GM21526 (cell line): ENCODE results near the gene EIF4A3.

Source experiments
- ATAC-seq: cut with Tn5 transposase; IDR thresholded peaks from one replicate; pipeline ENCODE4 v1.9.1; 2021; ENCODE audit warnings: moderate library complexity; ENCODE audit not compliant: unreplicated experiment, low FRiP score

EIF4A3 gene

DNA sequence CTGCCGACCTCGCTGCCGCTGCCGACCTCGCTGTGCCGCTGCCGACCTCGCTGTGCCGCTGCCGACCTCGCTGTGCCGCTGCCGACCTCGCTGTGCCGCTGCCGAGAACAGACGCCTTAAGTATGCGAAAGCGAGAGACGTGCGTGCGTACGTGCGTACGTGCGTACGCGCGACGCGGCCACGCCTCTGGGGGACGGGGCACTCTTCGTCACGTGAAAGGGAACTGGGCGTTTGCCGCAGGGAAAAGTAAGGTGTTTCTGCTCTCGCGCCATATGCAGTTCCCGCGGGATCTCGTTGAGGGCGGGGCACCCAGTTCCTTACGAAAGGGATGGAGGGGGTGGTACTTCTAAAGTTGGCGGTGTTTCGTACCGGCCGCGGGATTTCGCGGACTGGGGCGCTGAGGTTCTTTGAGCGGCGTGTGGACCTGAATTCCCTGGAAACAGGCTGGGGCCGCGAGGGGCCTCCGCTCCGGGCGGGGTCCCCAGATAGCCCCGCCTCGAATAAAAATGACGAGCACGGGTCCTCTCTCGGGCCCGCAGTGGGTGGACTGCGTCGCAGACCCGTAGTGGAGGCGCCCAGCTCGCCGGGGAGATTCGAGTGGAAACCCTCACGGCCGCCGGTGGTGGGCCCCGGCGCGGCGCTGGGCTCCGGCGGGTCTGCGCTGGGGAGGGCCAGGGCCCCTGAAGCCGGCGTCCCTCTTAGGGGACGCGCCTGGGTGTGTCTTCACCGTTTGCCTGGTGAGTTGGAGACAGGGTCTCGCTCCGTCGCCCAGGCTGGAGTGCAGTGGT is at the start of gene EIF4A3:
EIF4A3 (minus strand) TSS at position 94 of the 788 bp plus-strand sequence. CDS start 167 bp downstream, outside the sequence.
- peak; percentile 86 for ATAC-seq

- ATAC-seq, result no peak
These were observed 49.7 kb upstream of the EIF4A3 start for GRCh38 chr17:80196652-80197051.

- no peak for ATAC-seq
These were observed 49.0 kb upstream of the EIF4A3 start for GRCh38 chr17:80195671-80196529.

GRCh38 chr17:80195141-80195540 is 48.2 kb upstream of the EIF4A3 start:
- no peak for ATAC-seq

- ATAC-seq, result no peak
These were observed 45.1 kb upstream of the EIF4A3 start for GRCh38 chr17:80191865-80192661.

- ATAC-seq, result no peak
These were observed 44.3 kb upstream of the EIF4A3 start for GRCh38 chr17:80191192-80191591.

DNA sequence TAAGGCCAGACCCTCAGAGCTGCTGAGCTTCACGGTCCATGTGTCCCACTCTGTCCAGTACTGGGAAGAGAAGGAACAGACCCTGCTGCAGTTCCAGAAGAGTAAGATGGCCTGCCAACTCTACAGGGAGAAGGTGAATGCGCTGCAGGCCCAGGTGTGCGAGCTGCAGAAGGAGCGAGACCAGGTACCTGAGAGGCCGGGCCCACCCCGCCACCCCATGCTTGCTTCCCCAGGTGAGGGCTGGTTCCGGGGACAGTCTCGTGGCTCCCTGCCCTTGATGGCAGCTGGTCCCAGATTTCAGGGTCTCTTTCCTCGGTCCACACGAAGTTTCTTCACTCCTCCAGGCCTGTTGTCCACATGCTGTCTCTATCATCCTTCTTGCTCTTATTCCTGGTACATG is 43.8 kb upstream of the EIF4A3 start:
- no peak for ATAC-seq

DNA sequence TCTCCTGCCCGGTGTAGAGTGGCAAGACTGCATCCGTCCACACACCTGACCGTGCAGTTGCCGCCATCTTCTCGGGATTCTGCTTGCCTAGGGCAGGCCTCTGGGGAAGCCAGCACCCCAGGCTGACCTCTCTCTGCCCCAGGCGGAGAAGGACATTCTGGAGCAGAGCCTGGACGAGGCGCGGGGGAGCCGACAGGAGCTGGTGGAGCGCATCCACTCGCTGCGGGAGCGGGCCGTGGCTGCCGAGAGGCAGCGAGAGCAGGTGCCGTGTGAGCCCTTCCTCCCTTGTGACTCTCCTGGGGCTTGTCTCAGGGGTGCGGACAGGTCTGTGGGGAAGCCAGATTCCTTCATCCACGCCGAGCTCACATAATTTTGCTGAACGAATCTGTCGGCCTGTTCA is 42.7 kb upstream of the EIF4A3 start:
- no peak for ATAC-seq

- no peak for ATAC-seq
These were observed 40.6 kb upstream of the EIF4A3 start for GRCh38 chr17:80187515-80187941.

GRCh38 chr17:80187090-80187489 is 40.2 kb upstream of the EIF4A3 start:
- ATAC-seq, result no peak

DNA sequence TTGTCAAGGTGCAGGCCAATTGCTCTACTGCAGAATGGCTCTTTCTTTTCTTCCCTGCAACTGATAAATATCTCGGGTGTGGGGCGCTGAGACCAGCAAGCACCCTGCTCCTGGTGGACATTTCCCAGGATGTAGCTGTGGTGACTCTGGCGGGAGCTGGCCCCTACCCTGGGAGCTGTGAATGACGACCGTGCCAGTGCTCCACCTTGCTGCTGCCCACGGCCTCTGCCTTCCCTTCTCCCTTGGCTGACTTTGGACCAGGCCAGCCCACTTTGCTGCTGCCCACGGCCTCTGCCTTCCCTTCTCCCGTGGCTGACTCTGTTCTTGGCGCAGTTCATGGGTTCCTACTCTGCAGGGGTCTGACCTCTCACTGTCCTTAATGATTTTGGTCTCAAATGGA is 39.0 kb upstream of the EIF4A3 start:
- ATAC-seq, result no peak

DNA sequence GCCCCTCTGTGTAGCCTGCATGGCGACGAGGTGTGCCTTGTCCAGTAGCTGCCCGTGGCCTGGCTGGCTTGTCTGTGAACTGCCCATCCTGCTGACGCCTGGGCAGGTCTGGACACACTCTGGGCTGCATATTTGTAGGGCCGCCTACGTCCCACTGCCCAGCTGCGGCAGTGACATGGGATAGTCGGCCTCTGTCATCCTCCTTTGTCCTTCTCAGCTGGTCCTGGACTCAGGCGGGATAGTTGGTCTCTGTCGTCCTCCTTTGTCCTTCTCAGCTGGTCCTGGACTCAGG is 37.4 kb upstream of the EIF4A3 start:
- ATAC-seq, result no peak

GRCh38 chr17:80183581-80184422 is 36.9 kb upstream of the EIF4A3 start:
- ATAC-seq, result no peak

DNA sequence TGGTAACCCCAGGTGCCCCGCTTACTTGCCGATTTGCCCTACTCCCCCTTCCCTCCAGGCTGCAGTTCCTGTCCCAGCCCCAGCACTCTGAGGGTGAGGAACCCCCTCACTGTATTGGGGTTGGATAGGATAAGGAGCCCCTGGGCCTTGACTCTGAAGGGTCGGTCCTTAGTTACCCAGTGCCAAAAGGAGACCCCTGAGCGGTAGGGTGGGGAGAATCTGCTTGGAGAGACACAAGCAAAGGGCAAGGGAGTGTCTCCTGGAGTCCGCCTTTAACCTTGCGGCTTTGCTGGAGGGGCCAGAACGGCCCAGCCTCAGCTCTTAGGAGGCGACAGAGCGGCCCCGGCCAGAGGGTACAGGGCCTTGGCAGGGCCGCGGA is 35.9 kb upstream of the EIF4A3 start:
- ATAC-seq, result no peak

DNA sequence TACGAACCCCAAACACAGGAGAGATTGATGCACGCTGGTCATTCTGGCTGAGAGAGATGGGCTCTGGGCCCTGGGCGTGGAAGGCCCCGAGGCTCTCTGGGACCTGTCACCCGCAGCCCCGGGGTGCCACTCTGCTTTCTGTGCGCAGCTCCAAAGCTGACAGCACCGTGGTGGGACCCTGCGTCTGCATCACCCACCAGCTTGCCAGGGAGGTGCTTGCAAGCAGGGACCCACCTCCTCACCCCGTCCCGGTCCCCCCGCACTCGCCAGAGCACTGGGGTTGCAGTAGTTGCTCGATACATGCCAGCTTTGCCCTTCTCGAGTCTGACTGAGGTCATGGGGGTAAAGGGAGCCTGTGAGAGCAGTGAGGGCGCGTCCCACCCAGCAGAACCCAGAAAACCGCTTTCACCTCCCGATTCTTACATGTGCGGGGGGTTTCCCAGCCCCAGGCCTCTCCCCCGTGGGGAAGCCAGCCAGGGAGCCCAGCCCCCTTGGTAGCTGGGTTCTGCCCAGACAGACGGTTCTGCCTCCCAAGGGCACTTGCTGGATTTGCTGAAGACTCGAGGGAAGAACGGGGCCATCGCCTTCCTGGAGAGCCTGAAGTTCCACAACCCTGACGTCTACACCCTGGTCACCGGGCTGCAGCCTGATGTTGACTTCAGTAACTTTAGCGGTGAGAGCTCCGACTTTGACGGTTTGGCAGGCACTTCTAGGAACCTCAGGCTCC is 35.4 kb upstream of the EIF4A3 start:
- no peak for ATAC-seq

GRCh38 chr17:80181431-80181830 is 34.5 kb upstream of the EIF4A3 start:
- ATAC-seq, result no peak

DNA sequence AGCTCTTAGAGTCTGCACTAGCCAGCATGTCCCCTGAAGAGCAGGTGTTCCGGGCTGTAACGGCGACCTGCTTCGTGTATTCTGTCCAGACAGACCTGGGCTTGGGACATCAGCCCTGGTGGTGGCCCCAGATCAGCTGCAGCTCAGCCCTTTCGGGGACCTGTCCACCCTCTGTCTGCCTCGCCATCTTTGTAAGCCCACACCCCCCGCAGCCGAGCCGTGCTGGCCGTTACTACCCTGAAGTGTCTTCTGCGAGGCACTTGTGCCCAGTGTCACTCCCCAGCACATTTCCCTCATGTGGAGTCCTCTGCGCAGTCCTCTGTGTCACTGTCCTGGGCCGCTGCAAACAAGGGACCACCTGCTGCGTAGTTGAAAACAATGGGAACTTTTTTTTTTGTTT is 33.3 kb upstream of the EIF4A3 start:
- ATAC-seq, result no peak

DNA sequence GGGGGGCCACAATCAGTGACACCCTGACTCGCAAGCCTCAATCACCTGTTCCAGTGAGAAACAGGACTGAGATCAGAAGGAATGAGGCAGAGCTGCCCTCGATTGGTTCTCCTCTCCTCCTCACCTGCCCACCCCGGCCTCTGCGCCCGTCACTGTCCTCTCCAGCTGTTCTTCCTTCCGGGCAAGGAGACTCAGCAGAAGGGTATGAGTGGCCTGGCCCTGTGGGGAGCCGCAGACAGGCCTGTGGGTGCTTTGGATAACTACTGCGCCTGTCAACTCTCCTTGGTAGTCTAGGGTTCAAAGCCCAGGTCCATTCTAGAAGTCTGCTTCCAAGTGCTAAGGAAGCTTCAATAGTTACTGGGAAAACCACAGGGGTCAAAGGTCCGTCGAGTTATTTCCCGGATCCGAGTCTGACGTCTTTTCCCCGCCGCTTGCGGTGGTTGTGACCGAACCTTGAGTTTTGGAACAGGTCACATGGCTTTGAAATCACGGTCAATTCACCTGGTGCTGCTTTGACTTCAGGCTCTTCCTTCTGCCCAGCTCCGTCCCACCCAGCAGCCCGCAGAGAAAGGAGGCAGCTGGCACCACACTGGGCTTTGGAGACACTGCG is 31.2 kb upstream of the EIF4A3 start:
- ATAC-seq, result no peak

DNA sequence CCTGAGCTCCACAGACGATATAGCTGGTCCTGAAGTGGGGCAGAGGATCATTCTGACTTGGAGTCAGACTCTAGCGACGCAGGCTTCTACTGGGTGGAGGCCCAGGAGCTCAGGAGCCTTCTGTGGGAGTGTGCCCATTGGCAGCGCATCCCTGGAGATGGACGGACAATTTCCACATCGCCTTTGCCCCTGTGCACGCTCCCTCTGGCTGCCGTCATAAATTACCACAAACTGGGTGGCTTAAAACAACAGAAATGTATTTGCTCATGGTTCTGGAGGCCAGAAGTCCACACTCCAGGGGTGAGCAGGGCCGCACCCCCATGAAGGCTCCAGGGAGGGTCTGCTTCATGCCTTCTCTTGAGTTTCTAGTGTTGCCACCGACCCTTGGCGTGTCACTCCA is 29.8 kb upstream of the EIF4A3 start:
- no peak for ATAC-seq
